HG02798 (cell line): ENCODE results near the gene BTBD17.

Source experiments
- ATAC-seq: cut with Tn5 transposase; IDR thresholded peaks from one replicate; pipeline ENCODE4 v1.9.1; 2021; ENCODE audit warnings: mild to moderate bottlenecking; ENCODE audit not compliant: unreplicated experiment, poor library complexity

Gene BTBD17

GRCh38 chr17:74389084-74389753, 27.6 kb upstream of the BTBD17 start:
- ATAC-seq = no peak

- no peak for ATAC-seq
These were observed 25.9 kb upstream of the BTBD17 start for GRCh38 chr17:74387365-74388218.

GRCh38 chr17:74386386-74386785, 24.7 kb upstream of the BTBD17 start:
- ATAC-seq = no peak

GRCh38 chr17:74385201-74385600, 23.5 kb upstream of the BTBD17 start:
- no peak for ATAC-seq

GRCh38 chr17:74383141-74383540, 21.5 kb upstream of the BTBD17 start:
- ATAC-seq = no peak

- no peak for ATAC-seq
These were observed 19.5 kb upstream of the BTBD17 start for GRCh38 chr17:74380959-74381808.

GRCh38 chr17:74380086-74380958, 18.7 kb upstream of the BTBD17 start:
- no peak for ATAC-seq

- ATAC-seq = peak; percentile 73
These were observed 17.9 kb upstream of the BTBD17 start for GRCh38 chr17:74379495-74380085.

GRCh38 chr17:74374858-74375257, 13.2 kb upstream of the BTBD17 start:
- no peak for ATAC-seq

- ATAC-seq = no peak
These were observed 12.4 kb upstream of the BTBD17 start for GRCh38 chr17:74373838-74374606.

- no peak for ATAC-seq
These were observed 10.8 kb upstream of the BTBD17 start for GRCh38 chr17:74372426-74372825.

- no peak for ATAC-seq
These were observed 10.0 kb upstream of the BTBD17 start for GRCh38 chr17:74371653-74372147.

GRCh38 chr17:74369665-74370490, 8.2 kb upstream of the BTBD17 start:
- ATAC-seq = no peak

- ATAC-seq = no peak
These were observed 7.6 kb upstream of the BTBD17 start for GRCh38 chr17:74369221-74369620.

- ATAC-seq = no peak
These were observed 6.8 kb upstream of the BTBD17 start for GRCh38 chr17:74368341-74369081.

- ATAC-seq = no peak
These were observed 5.5 kb upstream of the BTBD17 start, which contains the start of gene GPR142 for GRCh38 chr17:74367206-74367605. Gene GPR142 (plus strand): TSS chr17:74367506. CDS start chr17:74369541, 2,035 bp downstream.
